SK-N-MC (cell line): ENCODE data around the gene TOX2.

Experiments used
- DNase-seq: peaks from one replicate; pipeline ENCODE4 v3.0.0-alpha.2; 2011; ENCODE audit warnings: low read depth, low spot score
- H3K27ac ChIP-seq: fragments of 200-600 bp; sonication (generic); 2 replicates; pipeline ENCODE4 v1.5.1; 2016; ENCODE audit warnings: mixed run types
- H3K36me3 ChIP-seq: fragments of 200-600 bp; sonication (generic); 2 replicates; pipeline ENCODE4 v1.6.1; 2017; ENCODE audit warnings: antibody characterized with exemption, low read length, mixed read lengths; ENCODE audit not compliant: insufficient read depth
- H3K4me3 ChIP-seq: fragments of 200-600 bp; sonication (generic); 2 replicates; pipeline ENCODE4 v1.5.1; 2016
- H3K9ac ChIP-seq: fragments of 200-600 bp; sonication (generic); 2 replicates; pipeline ENCODE4 v1.8.0; 2017; ENCODE audit warnings: mixed run types, mixed read lengths; ENCODE audit not compliant: insufficient read length
- H3K9me3 ChIP-seq: fragments of 200-600 bp; sonication (generic); 2 replicates; pipeline ENCODE4 v1.6.1; 2017; ENCODE audit warnings: low read depth, mild to moderate bottlenecking, antibody characterized with exemption, low read length, moderate library complexity, mixed read lengths
- EZH2 ChIP-seq: fragments of 200-600 bp; sonication (generic); IDR thresholded peaks from one replicate; pipeline ENCODE4 v1.6.1; 2017; ENCODE audit warnings: antibody characterized with exemption
- FOXP2 ChIP-seq: optimal IDR thresholded peaks from 2 replicates; pipeline ENCODE3; 2011; ENCODE audit warnings: mild to moderate bottlenecking, moderate library complexity; ENCODE audit not compliant: insufficient read depth; ENCODE audit errors: extremely low read length, control extremely low read depth
- POLR2AphosphoS5 ChIP-seq: IDR thresholded peaks from 2 replicates; pipeline ENCODE4 v1.6.1; 2012; ENCODE audit warnings: mild to moderate bottlenecking, low read depth, low read length, borderline replicate concordance

The TOX2 gene

DNA sequence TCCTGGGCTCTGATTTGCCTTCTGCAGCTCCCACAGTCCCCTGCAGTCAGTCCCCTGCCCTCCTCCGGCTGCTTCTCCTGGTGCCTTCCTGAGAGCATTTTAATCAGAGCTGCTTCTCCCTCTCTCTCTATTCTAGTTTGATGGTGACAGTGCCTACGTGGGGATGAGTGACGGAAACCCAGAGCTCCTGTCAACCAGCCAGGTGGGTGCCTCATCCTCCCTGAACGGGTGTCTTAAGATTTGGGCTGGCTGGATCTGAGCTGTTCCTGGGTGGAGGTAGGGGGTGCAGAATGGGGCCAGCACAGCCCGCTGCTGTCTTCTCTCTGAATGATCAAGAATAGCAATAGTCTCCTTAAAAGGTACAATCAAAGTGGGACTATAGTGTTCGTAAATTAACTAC lies 58.6 kb downstream of the TOX2 start:
- H3K36me3 ChIP-seq, result peaks cover 41% of the 10 kb centered on the region
- no peaks in the 10 kb centered on the region for H3K9me3 ChIP-seq
- TF ChIP-seq POLR2AphosphoS5 (no peak), EZH2 (no peak), FOXP2 (no peak)
- DNase-seq, result no peak
- no peak overlapping the region for H3K27ac ChIP-seq
- H3K9ac ChIP-seq, result no peak overlapping the region
- no peak overlapping the region for H3K4me3 ChIP-seq

DNA sequence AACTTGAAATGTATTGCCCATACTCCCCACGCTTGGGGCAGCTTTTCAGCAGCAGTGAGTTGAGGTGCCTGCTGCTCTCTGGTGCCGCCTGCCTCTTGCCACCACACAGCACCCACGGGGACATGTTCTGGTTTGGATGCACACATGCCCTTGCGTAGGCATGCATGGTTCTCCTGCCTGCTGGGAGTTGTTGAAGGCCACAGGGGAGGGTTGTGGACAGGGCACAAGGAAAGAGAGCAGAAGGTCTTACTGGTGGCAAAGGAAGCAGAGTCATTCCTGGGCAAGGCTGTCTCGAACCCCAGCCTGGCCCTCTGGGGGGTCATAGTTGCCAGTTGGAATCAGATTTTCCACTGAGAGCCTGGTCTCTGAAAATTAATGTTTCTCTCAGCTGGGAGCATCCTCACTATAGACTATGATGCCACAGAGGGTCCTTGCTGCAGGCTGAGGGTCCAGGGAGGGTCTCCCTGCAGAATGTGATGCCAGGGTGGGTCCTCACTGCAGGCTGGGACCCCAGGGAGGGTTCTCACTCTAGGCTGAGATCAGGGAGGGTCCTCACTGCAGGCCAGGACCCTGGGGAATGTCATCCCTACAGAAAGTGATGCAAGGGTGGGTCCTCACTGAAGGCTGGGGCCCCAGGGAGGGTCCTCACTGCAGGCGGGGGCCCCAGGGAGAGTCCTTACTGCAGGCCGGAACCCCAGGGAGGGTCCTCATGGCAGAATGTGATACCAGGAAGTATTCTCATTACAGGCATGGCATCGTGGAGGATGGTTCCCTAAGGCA lies 59.2 kb downstream of the TOX2 start:
- no peak overlapping the region for H3K9ac ChIP-seq
- H3K9me3 ChIP-seq, result no peaks in the 10 kb centered on the region
- TF ChIP-seq POLR2AphosphoS5, result no peak
- TF ChIP-seq FOXP2, result no peak
- TF ChIP-seq EZH2, result no peak
- DNase-seq, result no peak
- H3K27ac ChIP-seq, result no peak overlapping the region
- no peak overlapping the region for H3K4me3 ChIP-seq
- H3K36me3 ChIP-seq, result peaks cover 43% of the 10 kb centered on the region

DNA sequence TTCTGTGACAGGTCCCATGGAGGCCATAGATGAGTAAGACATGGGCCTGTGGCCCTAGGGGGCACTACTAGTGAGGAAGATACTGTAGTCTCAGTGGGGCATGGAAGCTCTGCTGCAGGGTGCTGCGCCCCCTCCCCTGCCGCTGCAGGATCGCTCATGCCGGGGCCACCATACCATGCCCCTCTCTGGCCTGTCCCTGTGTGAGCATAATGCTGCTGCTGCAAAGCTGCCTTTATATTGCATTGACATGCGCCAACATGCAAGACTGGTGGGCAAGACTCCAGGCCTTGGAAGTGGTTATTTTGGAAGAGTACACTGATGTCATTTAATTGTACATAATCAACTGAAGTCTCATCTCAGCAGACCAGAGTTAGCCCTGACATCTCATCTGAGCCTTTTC lies 60.0 kb downstream of the TOX2 start:
- H3K9me3 ChIP-seq, result no peaks in the 10 kb centered on the region
- TF ChIP-seq POLR2AphosphoS5, result no peak
- no peak for TF ChIP-seq EZH2
- no peak for TF ChIP-seq FOXP2
- no peak overlapping the region for H3K9ac ChIP-seq
- peaks cover 49% of the 10 kb centered on the region for H3K36me3 ChIP-seq
- DNase-seq, result no peak
- H3K27ac ChIP-seq, result no peak overlapping the region
- no peak overlapping the region for H3K4me3 ChIP-seq

DNA sequence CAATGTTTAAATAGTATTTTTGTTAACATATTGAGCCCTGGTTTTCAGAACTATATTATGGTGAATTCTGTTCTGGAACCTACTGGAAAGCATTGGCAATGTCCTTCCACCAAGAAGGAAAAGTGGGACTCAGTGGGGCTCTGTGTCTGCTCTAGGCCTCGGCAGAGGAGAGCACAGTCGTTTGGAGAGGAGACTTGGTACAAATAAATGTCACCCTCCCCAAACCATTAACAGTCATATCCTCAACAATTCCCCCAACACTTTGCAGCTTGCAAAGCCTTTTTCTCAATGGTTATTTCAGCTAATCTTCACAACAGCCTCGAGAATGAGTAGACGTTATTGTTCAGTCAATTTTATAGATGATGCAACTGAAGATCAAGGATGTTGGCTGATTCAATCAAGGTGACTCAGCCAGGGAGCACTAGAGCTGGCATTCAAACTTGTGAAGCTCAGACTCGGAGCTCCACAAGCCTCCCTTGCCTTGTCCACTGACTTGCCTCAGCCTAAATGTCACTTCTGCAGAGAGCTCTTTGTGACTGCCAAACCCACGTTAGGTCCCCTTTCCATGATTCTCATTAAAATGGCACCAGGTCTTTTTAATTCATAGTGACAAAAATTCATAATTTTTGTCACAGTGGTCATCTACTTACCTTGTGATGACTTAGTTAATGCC lies 60.6 kb downstream of the TOX2 start:
- no peak for DNase-seq
- Histone ChIP-seq H3K9me3 (no peaks in the 10 kb centered on the region), H3K27ac (no peak overlapping the region), H3K9ac (no peak overlapping the region), H3K4me3 (no peak overlapping the region), H3K36me3 (peaks cover 49% of the 10 kb centered on the region)
- no peak for TF ChIP-seq FOXP2
- TF ChIP-seq EZH2, result no peak
- no peak for TF ChIP-seq POLR2AphosphoS5

DNA sequence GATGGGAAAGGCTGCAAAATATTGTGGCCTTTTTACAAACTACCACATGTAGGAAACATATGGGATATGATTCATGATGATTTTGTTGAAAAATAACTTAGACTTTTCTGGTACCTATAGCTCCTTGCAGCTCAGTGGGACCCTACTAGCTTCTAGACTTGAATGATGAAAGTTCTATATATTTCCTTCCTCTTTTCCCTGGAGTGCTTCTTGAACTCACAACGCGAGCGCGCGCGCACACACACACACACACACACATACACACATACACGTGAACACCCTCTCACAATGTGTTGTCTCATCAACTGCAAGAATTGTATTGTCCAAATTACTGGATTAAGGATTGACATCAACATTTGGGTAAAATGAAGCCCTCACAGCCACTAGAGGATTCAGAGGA lies 61.9 kb downstream of the TOX2 start:
- Histone ChIP-seq H3K27ac (no peak overlapping the region), H3K4me3 (no peak overlapping the region), H3K36me3 (peaks cover 49% of the 10 kb centered on the region), H3K9ac (no peak overlapping the region), H3K9me3 (no peaks in the 10 kb centered on the region)
- DNase-seq, result no peak
- no peak for TF ChIP-seq POLR2AphosphoS5
- TF ChIP-seq FOXP2, result no peak
- no peak for TF ChIP-seq EZH2

- Histone ChIP-seq H3K4me3 (no peak overlapping the region), H3K9me3 (no peaks in the 10 kb centered on the region), H3K9ac (no peak overlapping the region), H3K27ac (no peak overlapping the region), H3K36me3 (peaks cover 49% of the 10 kb centered on the region)
- TF ChIP-seq POLR2AphosphoS5 (no peak), EZH2 (no peak), FOXP2 (no peak)
- DNase-seq, result no peak
Measured at GRCh38 chr20:43977252-43977651, 62.6 kb downstream of the TOX2 start.

GRCh38 chr20:43977962-43978361 lies 63.3 kb downstream of the TOX2 start:
- Histone ChIP-seq H3K9ac (no peak overlapping the region), H3K4me3 (no peak overlapping the region), H3K36me3 (peaks cover 49% of the 10 kb centered on the region), H3K9me3 (no peaks in the 10 kb centered on the region), H3K27ac (no peak overlapping the region)
- DNase-seq, result no peak
- TF ChIP-seq FOXP2, result no peak
- no peak for TF ChIP-seq EZH2
- TF ChIP-seq POLR2AphosphoS5, result no peak

- H3K36me3 ChIP-seq, result peaks cover 44% of the 10 kb centered on the region
- no peak for DNase-seq
- no peak overlapping the region for H3K4me3 ChIP-seq
- TF ChIP-seq POLR2AphosphoS5 (no peak), EZH2 (no peak), FOXP2 (no peak)
- no peaks in the 10 kb centered on the region for H3K9me3 ChIP-seq
- no peak overlapping the region for H3K27ac ChIP-seq
- H3K9ac ChIP-seq, result no peak overlapping the region
Measured at GRCh38 chr20:43979576-43980105, 65.0 kb downstream of the TOX2 start.
